K562 (cell line): ENCODE data around the gene SAMD4A. TPM values are rescaled to one million over a fixed set of nuclear protein-coding genes. Genes with fewer than 3 reads are reported as not detected.

Experiments
- CHD1 ChIP-seq: fragments of 200-600 bp; sonication (generic); IDR thresholded peaks from one replicate; pipeline ENCODE4 v1.6.1; 2012; ENCODE audit warnings: mild to moderate bottlenecking, moderate library complexity, low read length, inconsistent platforms
- EP400 ChIP-seq: fragments of 450-650 bp; IDR thresholded peaks from 2 replicates; pipeline ENCODE4 v1.6.1; 2017; ENCODE audit warnings: antibody characterized with exemption, mild to moderate bottlenecking, moderate library complexity
- GTF2A2 ChIP-seq: IDR thresholded peaks from 2 replicates; pipeline ENCODE4 v1.6.1; 2016; ENCODE audit warnings: mild to moderate bottlenecking, missing genetic modification characterization, missing compliant biosample characterization
- HCFC1 ChIP-seq: IDR thresholded peaks from 2 replicates; pipeline ENCODE4 v1.6.1; 2012; ENCODE audit warnings: low read depth, low read length, improper control_type of control experiment
- HDAC3 ChIP-seq: fragments of 450-650 bp; IDR thresholded peaks from 2 replicates; pipeline ENCODE4 v1.6.1; 2018; ENCODE audit warnings: borderline replicate concordance, mild to moderate bottlenecking, moderate library complexity; ENCODE audit not compliant: partially characterized antibody
- HDGF ChIP-seq: fragments of 450-650 bp; IDR thresholded peaks from 2 replicates; pipeline ENCODE4 v1.6.1; 2016
- HNRNPUL1 ChIP-seq: fragments of 200-400 bp; formaldehyde crosslinking; IDR thresholded peaks from 2 replicates; pipeline ENCODE4 v1.6.1; 2017; ENCODE audit warnings: low read length
- KDM4B ChIP-seq, 2 experiments: fragments of 450-650 bp in 1 of 2; sonication (generic) in 1 of 2; IDR thresholded peaks; 2 replicates each; pipeline ENCODE4 v1.6.1; 2016 to 2017; ENCODE audit warnings: borderline replicate concordance in 2 of 2, antibody characterized with exemption in 1 of 2, low read depth in 1 of 2, mild to moderate bottlenecking in 1 of 2
- MXI1 ChIP-seq: IDR thresholded peaks from 2 replicates; pipeline ENCODE4 v1.6.1; 2011; ENCODE audit warnings: low read depth, mild to moderate bottlenecking, improper control_type of control experiment, low read length
- SIN3B ChIP-seq: fragments of 450-650 bp; IDR thresholded peaks from 2 replicates; pipeline ENCODE4 v1.6.1; 2017; ENCODE audit warnings: low read depth, mild to moderate bottlenecking, moderate library complexity
- SRF ChIP-seq, 2 experiments: fragments of 250-450, 450-650 bp in 1 of 2; sonication (Bioruptor Pico) in 1 of 2; sonication (generic) in 1 of 2; formaldehyde crosslinking; IDR thresholded peaks; 2 replicates each; pipeline versions ENCODE4 v1.5.0 to v1.5.1; 2020 to 2022; ENCODE audit warnings: mild to moderate bottlenecking in 1 of 2, missing genetic modification reagents in 1 of 2
- STAT5A ChIP-seq: IDR thresholded peaks from 2 replicates; pipeline ENCODE4 v1.6.1; 2012; ENCODE audit warnings: low read length, inconsistent platforms, borderline replicate concordance
- TARDBP ChIP-seq: fragments of 450-650 bp; IDR thresholded peaks from 2 replicates; pipeline ENCODE4 v1.6.1; 2016
- TFAP4 ChIP-seq: sonication (generic); formaldehyde crosslinking; IDR thresholded peaks from 2 replicates; pipeline ENCODE4 v1.8.0; 2022; ENCODE audit warnings: missing genetic modification reagents, mild to moderate bottlenecking, moderate library complexity, borderline replicate concordance
- ZBTB17 ChIP-seq: fragments of 450-650 bp; formaldehyde crosslinking; IDR thresholded peaks from 2 replicates; pipeline ENCODE4 v1.4.0; 2020; ENCODE audit warnings: mild to moderate bottlenecking
- ZNF277 ChIP-seq: fragments of 250-450 bp; sonication (Bioruptor Pico); IDR thresholded peaks from 2 replicates; pipeline ENCODE4 v1.8.0; 2022; ENCODE audit warnings: inconsistent platforms, mild to moderate bottlenecking, moderate library complexity, borderline replicate concordance
- ZNF280A ChIP-seq: fragments of 450-650 bp; IDR thresholded peaks from 2 replicates; pipeline ENCODE4 v1.6.1; 2018; ENCODE audit warnings: mild to moderate bottlenecking, low read depth; ENCODE audit not compliant: partially characterized antibody
- ZNF384 ChIP-seq: IDR thresholded peaks from 2 replicates; pipeline ENCODE4 v1.6.1; 2012; ENCODE audit warnings: low read depth, low read length, improper control_type of control experiment
- ZNF655 ChIP-seq: fragments of 250-450 bp; sonication (Bioruptor Pico); IDR thresholded peaks from 2 replicates; pipeline ENCODE4 v1.5.0; 2021
- ZNF695 ChIP-seq: fragments of 450-650 bp; formaldehyde crosslinking; IDR thresholded peaks from 2 replicates; pipeline ENCODE4 v1.4.0; 2020; ENCODE audit warnings: mild to moderate bottlenecking, moderate library complexity
- ZNF76 ChIP-seq: fragments of 250-450 bp; sonication (Bioruptor Pico); IDR thresholded peaks from 2 replicates; pipeline ENCODE4 v1.4.0; 2020; ENCODE audit warnings: mild to moderate bottlenecking, moderate library complexity, borderline replicate concordance
- polyA plus RNA-seq, 8 experiments: library from polyadenylated mRNA; depleted of rRNA in 4 of 8; stranded (reverse) in 5 of 8; unstranded in 3 of 8; fragments of >200 nt; fragmentation: Nextera tagmentation in 2 of 8; fragmentation: Illumina TruSeq in 1 of 8; extraction: Ambion mirVana in 2 of 8; extraction: Trizol in 1 of 8; gene quantifications; 2 replicates each; pipeline versions ENCODE4 v1.2.1 to v1.2.3, GENCODE V29; 2011 to 2014; ENCODE audit warnings: inconsistent platforms in 1 of 8, missing spikeins in 1 of 8
- total RNA-seq, 7 experiments: library from RNA; depleted of rRNA in 6 of 7; stranded (reverse); fragments of >200 nt in 6 of 7; fragmentation: Illumina TruSeq in 2 of 7; extraction: Trizol in 2 of 7; gene quantifications; 2 replicates each; pipeline versions ENCODE4 v1.2.1 to v1.2.3, GENCODE V29; 2011 to 2021; ENCODE audit warnings: low replicate concordance in 1 of 7
- TF ChIP-seq, protein P1 (sequence below): fragments of 450-650 bp; formaldehyde crosslinking; IDR thresholded peaks from 2 replicates; pipeline ENCODE4 v1.4.0; 2020; ENCODE audit warnings: mild to moderate bottlenecking, mixed read lengths

The SAMD4A gene
- total and polyA plus RNA-seq, 9 of the 15 experiments (the other 6 are each of a cell fraction or from before 2014, with no cell fraction given) = 0.66 to 6.8 (median 3.3) TPM

- TF ChIP-seq ZNF384 (peak; percentile 36; the same call in 1 of the 2 replicates), TARDBP (no peak), ZNF76 (CRISPR knock-in tag) (no peak), GTF2A2 (tag) (no peak), HDGF (no peak), HDAC3 (peak; percentile 29), EP400 (peak; percentile 61), ZNF695 (CRISPR knock-in tag) (no peak), SRF (CRISPR knock-in tag; IDR thresholded peaks at IDR 0.05) (no peak), ZNF280A (no peak), MXI1 (no peak), STAT5A (peak; percentile 83), ZNF655 (CRISPR knock-in tag) (no peak), KDM4B (IDR thresholded peaks at IDR 0.05; ENCODE audit: borderline replicate concordance in 2 of 2, low read depth in 1 of 2) (no peak), HNRNPUL1 (no peak), ZBTB17 (CRISPR knock-in tag) (no peak), TFAP4 (CRISPR knock-in tag) (peak; percentile 93), ZNF277 (CRISPR knock-in tag) (no peak), CHD1 (no peak), SIN3B (no peak), HCFC1 (peak; percentile 37; the same call in 1 of the 2 replicates)
- TF ChIP-seq, protein P1, sequence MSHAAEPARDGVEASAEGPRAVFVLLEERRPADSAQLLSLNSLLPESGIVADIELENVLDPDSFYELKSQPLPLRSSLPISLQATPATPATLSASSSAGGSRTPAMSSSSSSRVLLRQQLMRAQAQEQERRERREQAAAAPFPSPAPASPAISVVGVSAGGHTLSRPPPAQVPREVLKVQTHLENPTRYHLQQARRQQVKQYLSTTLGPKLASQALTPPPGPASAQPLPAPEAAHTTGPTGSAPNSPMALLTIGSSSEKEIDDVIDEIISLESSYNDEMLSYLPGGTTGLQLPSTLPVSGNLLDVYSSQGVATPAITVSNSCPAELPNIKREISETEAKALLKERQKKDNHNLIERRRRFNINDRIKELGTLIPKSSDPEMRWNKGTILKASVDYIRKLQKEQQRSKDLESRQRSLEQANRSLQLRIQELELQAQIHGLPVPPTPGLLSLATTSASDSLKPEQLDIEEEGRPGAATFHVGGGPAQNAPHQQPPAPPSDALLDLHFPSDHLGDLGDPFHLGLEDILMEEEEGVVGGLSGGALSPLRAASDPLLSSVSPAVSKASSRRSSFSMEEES (CRISPR knock-in tag) = no peak
Measured at GRCh38 chr14:54773171-54774006, 206.5 kb downstream of the SAMD4A start (continued).
